Cardiac septum (tissue), 1 donor: Measurements from ENCODE around the gene CCDC9. TPM values are rescaled to one million over a fixed set of nuclear protein-coding genes. Genes with fewer than 3 reads are reported as not detected.
"Not testable (repeated sequence)": the region's sequence is repeated elsewhere in the genome, so short reads cannot be mapped to it uniquely, and the experiment has no call there.

Source experiments
- DNase-seq: peaks from one replicate; pipeline ENCODE4 v3.0.0-alpha.2; 2020; ENCODE audit warnings: low spot score
- intact Hi-C: fragments of 100-400 bp; cut with DNase I; formaldehyde crosslinking; loops from one replicate; pipeline ENCODE4 v1.14.0; 2022
- total RNA-seq: library from RNA; stranded (reverse); fragmentation: NEBNext Ultra II Directional; extraction: Animal tissue kit (Norgen Biotek cat#: 25700); gene quantifications from one replicate; pipeline ENCODE4 v1.2.1, GENCODE V29; 2021
- donor health status: DM: no; HTN: no; CAD: no.

Gene CCDC9
- total RNA-seq, 1 donor from 2014 or later: 23.1 TPM

GRCh38 chr19:47257411-47258169, 1.3 kb downstream of the CCDC9 start:
- no peak for DNase-seq
- intact Hi-C loops: loop anchor here (1.0 to 2.0 kb wide), 2 partner anchors 17 to 31 kb away; partner anchors contain the start of gene INAFM1

- DNase-seq: no peak
- intact Hi-C loops: no loop called here
These were observed 2.1 kb downstream of the CCDC9 start for GRCh38 chr19:47258434-47258833.

- DNase-seq: no peak
- intact Hi-C loops: no loop called here
These were observed 2.7 kb downstream of the CCDC9 start for GRCh38 chr19:47258895-47259555.

GRCh38 chr19:47260476-47260875, 4.2 kb downstream of the CCDC9 start:
- intact Hi-C loops: no loop called here
- no peak for DNase-seq

GRCh38 chr19:47261946-47262793, 5.8 kb downstream of the CCDC9 start:
- DNase-seq, intact Hi-C loops: not testable (repeated sequence)

- intact Hi-C loops: no loop called here
- DNase-seq: no peak
These were observed 8.3 kb downstream of the CCDC9 start for GRCh38 chr19:47264629-47265028.

- no peak for DNase-seq
- intact Hi-C loops: no loop called here
These were observed 10.1 kb downstream of the CCDC9 start for GRCh38 chr19:47266401-47266941.

- intact Hi-C loops: no loop called here
- no peak for DNase-seq
These were observed 11.0 kb downstream of the CCDC9 start for GRCh38 chr19:47267350-47267759.

GRCh38 chr19:47268028-47268427, 11.7 kb downstream of the CCDC9 start:
- intact Hi-C loops: no loop called here
- no peak for DNase-seq

- no peak for DNase-seq
- intact Hi-C loops: no loop called here
These were observed 13.3 kb downstream of the CCDC9 start for GRCh38 chr19:47269596-47269995.

- intact Hi-C loops: no loop called here
- no peak for DNase-seq
These were observed 14.1 kb downstream of the CCDC9 start for GRCh38 chr19:47270408-47270807.

GRCh38 chr19:47271949-47272348, 15.6 kb downstream of the CCDC9 start:
- intact Hi-C loops: no loop called here
- DNase-seq: no peak

GRCh38 chr19:47272448-47273312, 16.4 kb downstream of the CCDC9 start:
- intact Hi-C loops: no loop called here
- DNase-seq: no peak

- peak; percentile 95 for DNase-seq
These were observed 17.2 kb downstream of the CCDC9 start for GRCh38 chr19:47273313-47274070.

GRCh38 chr19:47274071-47274890, 18.0 kb downstream of the CCDC9 start, which contains the start of gene INAFM1:
TSS of gene INAFM1 (plus strand) at chr19:47274885. CDS start at chr19:47274920, 35 bp downstream.
- intact Hi-C loops: loop anchor here (1.0 kb wide), 1 partner anchor 17 kb away; no protein-coding TSS in a partner anchor
- peak; percentile 100 for DNase-seq

More at GRCh38 chr19:47273313-47274070, 17.2 kb downstream of the CCDC9 start:
- intact Hi-C loops: loop anchor here (1.0 kb wide), 1 partner anchor 16 kb away; no protein-coding TSS in a partner anchor

GRCh38 chr19:47274891-47275761, 18.8 kb downstream of the CCDC9 start:
- DNase-seq: peak; percentile 83
- intact Hi-C loops: loop anchor here (1.0 kb wide), 1 partner anchor 18 kb away; no protein-coding TSS in a partner anchor
